ENCODE measurements around the gene AIFM1.
"Not testable (repeated sequence)": the region's sequence is repeated elsewhere in the genome, so short reads cannot be mapped to it uniquely, and the experiment has no call there.

Gene AIFM1

GRCh38 chrX:130119312-130119898 lies 46.2 kb downstream of the AIFM1 start:
- DNase-seq (ENCODE audit: low read depth in 2 of 2), result no peak

DNA sequence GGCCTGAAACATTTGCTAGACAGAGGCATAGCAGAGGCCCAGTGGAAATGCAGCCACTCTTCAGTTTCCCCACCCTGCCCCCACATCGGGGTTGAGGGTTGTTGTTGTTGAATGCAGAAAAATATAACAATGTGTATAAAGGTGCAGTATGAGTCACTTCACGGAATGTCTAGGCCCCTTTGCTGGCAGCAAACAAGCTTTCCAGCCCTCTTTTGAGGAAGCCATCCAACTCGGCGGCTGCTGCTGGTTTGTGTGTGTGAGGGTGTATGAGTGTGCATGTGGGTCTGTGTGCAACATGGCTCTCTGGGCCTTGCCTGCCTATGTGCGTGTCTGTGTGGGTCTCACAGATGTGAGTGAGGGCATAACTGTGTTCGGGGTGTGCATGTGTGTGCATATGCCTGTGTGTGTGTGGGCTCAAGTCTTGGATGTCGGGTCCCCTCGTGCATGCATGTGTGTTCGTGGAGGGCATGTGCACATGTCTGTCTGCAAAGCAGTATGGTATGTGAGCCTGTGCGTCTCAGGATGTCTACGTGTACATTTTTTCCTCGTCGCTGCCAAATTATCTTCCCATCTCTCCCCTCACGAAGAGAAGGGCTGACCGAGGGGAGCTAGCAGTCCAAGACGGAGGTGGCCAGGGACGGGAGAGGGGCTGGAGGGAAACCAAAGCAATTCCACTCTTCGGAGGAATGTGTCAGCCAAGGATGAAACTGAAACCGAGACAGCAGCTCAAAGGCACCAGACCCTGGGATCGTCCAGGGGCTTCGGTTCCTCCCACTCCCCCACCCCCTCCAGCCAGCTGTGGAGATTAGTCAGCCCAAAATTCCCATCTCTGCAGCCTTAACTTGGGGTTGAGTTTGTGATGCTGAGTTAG lies 47.0 kb downstream of the AIFM1 start:
- peak; percentile 60 to 65 for DNase-seq (ENCODE audit: low read depth in 2 of 2)

GRCh38 chrX:130117166-130117565 lies 48.5 kb downstream of the AIFM1 start:
- no peak for DNase-seq (ENCODE audit: low read depth in 2 of 2)

DNA sequence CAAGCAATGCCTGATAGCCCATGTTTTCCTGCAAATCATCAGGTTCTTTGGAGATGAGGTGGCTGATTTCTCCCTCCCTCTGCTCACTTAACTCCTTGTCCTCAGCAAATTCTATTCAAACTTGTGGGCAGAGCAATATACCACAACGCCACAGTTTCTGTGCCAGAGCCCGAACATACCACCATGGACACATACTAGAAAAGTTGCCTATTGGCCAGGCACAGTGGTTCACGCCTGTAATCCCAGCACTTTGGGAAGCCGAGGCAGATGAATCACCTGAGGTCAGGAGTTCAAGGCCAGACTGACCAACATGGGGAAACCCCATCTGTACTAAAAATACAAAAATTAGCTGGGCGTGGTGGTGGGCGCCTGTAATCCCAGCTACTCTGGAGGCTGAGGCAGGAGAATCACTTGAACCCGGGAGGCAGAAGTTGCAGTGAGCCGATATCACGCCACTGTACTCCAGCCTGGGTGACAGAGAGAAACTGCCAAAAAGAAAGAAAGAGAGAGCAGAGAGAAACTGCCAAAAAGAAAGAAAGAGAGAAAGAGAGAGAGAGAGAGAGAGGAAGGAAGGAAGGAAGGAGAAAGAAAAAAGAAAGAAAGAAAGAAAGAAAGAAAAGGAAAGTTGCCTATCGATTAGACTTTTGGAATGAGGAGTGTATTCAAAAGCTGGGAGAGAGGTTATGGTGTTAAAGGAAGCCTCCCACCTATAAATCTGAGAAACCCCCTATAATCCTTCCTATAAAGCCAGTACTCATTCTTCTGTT lies 50.3 kb downstream of the AIFM1 start:
- DNase-seq (ENCODE audit: low read depth in 2 of 2), result not testable (repeated sequence)

- DNase-seq (ENCODE audit: low read depth in 2 of 2), result no peak
These were observed 51.5 kb downstream of the AIFM1 start for GRCh38 chrX:130114141-130114588.

DNA sequence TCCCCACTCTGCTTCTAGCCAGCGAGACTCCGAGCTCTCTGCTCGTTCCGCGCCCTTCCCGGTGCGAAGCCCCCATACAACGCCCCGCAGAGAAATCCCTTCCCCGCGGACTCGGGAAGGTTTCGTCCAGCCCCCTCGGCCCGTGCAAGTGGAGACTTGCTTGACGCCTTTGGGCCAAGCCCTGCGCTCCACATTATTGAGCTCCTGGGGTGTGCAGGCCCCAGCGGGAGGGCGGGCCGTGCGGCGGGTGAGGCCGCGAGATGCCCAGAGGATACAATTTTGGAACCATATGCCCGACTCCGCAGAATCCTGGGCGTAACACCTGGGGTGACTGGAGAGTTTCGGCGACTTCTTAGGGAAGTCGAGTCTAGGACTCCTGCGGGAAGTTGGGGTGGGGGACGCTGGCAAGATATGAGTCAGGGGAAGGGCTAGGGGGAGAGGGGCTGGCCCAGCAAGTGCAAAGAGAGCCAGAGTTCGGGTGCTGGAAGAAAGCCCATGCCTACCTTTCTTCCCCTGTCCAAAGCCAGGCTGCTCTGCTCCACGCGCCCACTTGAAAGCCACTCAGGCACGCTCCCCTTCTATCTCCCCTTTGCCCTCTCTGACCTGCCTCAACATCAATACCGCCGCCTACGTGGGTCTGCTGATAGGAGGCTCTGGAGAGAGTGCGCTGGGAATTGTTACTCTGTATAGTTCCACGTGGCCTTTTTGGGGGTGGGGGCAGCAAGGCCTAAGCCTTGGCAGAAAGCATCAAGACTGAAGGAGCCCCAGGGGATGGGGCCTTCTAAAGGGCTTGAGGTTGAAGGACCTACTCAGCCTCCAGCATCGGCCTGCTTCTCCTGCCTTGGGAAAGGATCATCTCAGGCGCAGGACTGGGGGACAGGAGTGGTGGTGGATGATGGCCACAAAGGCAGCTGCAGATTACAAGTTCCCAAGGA lies 54.2 kb downstream of the AIFM1 start:
- no peak for DNase-seq (ENCODE audit: low read depth in 2 of 2)

GRCh38 chrX:130110379-130111219 lies 55.0 kb downstream of the AIFM1 start, which contains the start of gene ELF4:
Gene ELF4 (minus strand): TSS chrX:130110497. CDS start chrX:130081330, 29,167 bp downstream.
- no peak for DNase-seq (ENCODE audit: low read depth in 2 of 2)

GRCh38 chrX:130109429-130110378 lies 55.9 kb downstream of the AIFM1 start:
- DNase-seq (ENCODE audit: low read depth in 2 of 2), result no peak

- no peak for DNase-seq (ENCODE audit: low read depth in 2 of 2)
These were observed 56.8 kb downstream of the AIFM1 start for GRCh38 chrX:130108647-130109428.

DNA sequence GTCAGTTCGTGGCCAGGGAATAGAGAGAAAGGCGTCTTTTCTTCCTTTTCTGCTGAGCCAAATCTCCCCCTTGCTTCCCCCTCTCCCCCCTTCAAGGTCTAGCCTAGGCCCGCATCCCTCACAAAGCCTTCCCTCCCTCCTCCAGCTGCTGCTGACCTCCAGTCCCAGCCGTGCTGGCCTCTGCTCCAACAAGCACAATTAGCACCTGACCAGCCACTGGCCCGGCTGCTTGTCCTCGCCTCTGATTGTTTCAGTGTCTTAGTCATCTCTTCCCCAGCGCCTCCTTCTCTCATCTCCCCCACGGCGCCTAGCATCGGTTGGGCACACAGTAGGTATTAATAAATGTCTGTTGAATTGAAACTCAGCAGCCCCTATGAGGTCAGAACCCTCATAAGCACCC lies 59.6 kb downstream of the AIFM1 start:
- no peak for DNase-seq (ENCODE audit: low read depth in 2 of 2)

GRCh38 chrX:130105244-130105643 lies 60.4 kb downstream of the AIFM1 start:
- DNase-seq (ENCODE audit: low read depth in 2 of 2), result no peak

GRCh38 chrX:130103605-130104004 lies 62.0 kb downstream of the AIFM1 start:
- DNase-seq (ENCODE audit: low read depth in 2 of 2), result no peak

GRCh38 chrX:130100180-130100579 lies 65.5 kb downstream of the AIFM1 start:
- DNase-seq (ENCODE audit: low read depth in 2 of 2), result peak; percentile 42 to 45

DNA sequence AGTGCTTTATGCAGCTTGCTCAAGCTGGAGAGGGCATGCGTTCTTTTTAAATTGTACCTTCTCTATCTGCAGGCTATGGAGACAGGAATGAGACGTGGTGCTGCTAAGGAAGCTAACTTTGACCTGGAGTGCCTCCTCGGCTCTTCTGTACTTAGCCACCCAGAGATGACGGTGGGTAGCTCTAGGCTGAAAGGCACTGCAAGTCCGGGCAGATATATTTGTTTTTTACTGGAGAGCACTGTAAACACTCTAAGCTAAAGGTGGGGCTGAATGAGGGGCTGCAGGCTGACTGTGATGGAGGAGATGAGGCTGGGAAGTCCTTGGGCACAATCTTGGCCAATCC lies 67.5 kb downstream of the AIFM1 start:
- DNase-seq (ENCODE audit: low read depth in 2 of 2), result no peak

GRCh38 chrX:130097507-130098209 lies 68.0 kb downstream of the AIFM1 start:
- no peak for DNase-seq (ENCODE audit: low read depth in 2 of 2)

- no peak for DNase-seq (ENCODE audit: low read depth in 2 of 2)
These were observed 70.2 kb downstream of the AIFM1 start for GRCh38 chrX:130095249-130096030.

- DNase-seq (ENCODE audit: low read depth in 2 of 2), result no peak
These were observed 70.9 kb downstream of the AIFM1 start for GRCh38 chrX:130094696-130095095.
